GM10266 (cell line): Measurements from ENCODE around the gene SHISAL1.

Source experiments
- DNase-seq: peaks from one replicate; pipeline ENCODE4 v3.0.0; 2012; ENCODE audit errors: extremely low spot score
- TF ChIP-seq, protein P1 (sequence below): IDR thresholded peaks from 2 replicates; pipeline ENCODE4 v1.5.1; 2012; ENCODE audit warnings: mild to moderate bottlenecking, low read depth; ENCODE audit not compliant: control insufficient read depth, insufficient read depth; ENCODE audit errors: missing control alignments

SHISAL1 gene

GRCh38 chr22:44220727-44221680 is 91.7 kb downstream of the SHISAL1 start:
- TF ChIP-seq, protein P1, sequence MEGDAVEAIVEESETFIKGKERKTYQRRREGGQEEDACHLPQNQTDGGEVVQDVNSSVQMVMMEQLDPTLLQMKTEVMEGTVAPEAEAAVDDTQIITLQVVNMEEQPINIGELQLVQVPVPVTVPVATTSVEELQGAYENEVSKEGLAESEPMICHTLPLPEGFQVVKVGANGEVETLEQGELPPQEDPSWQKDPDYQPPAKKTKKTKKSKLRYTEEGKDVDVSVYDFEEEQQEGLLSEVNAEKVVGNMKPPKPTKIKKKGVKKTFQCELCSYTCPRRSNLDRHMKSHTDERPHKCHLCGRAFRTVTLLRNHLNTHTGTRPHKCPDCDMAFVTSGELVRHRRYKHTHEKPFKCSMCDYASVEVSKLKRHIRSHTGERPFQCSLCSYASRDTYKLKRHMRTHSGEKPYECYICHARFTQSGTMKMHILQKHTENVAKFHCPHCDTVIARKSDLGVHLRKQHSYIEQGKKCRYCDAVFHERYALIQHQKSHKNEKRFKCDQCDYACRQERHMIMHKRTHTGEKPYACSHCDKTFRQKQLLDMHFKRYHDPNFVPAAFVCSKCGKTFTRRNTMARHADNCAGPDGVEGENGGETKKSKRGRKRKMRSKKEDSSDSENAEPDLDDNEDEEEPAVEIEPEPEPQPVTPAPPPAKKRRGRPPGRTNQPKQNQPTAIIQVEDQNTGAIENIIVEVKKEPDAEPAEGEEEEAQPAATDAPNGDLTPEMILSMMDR: no peak
- no peak for DNase-seq

DNA sequence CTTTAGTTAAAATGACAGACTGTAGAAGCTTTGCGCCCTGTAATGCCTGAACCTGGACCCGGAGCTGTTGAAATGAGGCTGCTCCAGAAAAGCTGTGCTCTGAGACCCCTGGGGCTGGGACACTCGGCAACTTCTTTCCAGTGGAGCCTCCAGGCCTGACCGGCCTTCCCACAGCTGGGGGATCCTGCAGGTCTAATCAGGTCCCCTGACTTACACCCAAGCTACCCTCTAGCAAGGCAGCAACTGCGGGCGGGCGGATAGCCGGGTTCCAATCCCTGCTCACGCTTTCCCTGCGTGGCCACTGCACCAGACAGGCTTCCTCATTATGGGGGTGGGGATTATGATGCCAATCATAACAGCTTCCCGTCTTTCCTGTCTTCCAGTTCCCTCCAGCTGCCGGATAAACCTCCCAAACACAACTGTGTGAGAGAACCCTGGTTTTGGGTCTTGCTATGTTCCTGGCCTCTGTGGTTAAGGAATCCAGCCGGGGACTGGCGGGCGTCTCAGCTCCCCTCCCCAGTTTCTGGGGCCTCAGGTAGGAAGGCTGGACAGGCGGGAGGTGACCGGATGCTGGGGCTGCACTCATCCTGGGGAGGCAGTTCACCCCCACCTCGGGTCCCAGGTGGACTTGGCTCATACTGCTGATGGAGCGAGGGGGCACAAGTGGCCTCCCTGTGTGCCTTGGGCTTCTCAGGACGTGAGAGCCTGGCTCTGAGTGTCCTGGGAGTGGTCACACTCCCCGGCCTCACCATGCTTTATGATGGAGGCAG is 93.5 kb downstream of the SHISAL1 start:
- DNase-seq: no peak
- TF ChIP-seq, protein P1: no peak

- peak; percentile 7 for DNase-seq
- TF ChIP-seq, protein P1: no peak
Measured at GRCh38 chr22:44218071-44218470, 94.7 kb downstream of the SHISAL1 start.

DNA sequence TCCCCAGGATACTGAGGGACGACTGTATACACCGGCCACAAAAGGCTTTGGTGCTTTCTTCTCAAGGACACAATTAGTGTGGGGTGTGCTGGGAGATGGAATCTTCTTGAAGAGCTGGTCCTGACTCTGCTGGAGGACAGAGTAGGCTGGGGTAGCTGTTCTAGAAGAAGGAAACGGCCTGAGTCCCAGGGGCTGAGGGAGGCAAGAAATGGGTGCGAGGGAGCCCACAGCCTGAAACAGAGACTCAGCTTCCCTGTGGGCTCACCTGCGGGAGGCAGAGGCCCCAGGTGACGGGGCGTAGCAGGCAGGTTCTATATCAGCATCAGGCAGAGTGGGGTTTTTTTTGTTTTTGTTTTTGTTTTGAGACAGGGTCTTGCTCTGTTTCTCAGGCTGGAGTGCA is 95.4 kb downstream of the SHISAL1 start:
- TF ChIP-seq, protein P1: no peak
- DNase-seq: peak; percentile 4

DNA sequence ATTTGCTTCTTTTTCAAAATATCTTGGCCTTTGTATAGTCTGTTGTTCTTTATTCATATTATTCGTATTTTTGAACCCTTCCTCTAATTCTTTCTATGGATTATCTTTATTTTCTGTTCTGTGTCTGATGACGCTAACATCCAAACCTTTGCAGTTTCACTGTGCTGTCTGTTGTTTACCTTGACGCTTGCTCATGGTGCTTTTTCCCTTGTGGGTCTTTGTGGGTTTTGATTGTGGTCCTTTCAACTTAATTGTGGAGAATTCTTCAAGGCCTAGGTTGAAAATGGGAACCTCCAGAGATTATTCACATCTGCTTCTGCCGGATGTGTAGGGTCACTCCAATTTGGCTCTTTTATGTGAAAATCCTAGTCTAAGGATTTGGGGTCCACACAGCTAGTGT is 97.5 kb downstream of the SHISAL1 start:
- TF ChIP-seq, protein P1: no peak
- DNase-seq: peak; percentile 5

- peak; percentile 5 for DNase-seq
- TF ChIP-seq, protein P1: no peak
Measured at GRCh38 chr22:44214764-44215163, 98.0 kb downstream of the SHISAL1 start.
